Brain pericyte (primary cell): Measurements from ENCODE around the gene MTHFSD.

Experiments used
- DNase-seq: peaks from one replicate; pipeline ENCODE4 v3.0.0-alpha.2; 2012; ENCODE audit warnings: low read depth, low spot score

Gene MTHFSD

GRCh38 chr16:86490859-86491639 is 64.0 kb downstream of the MTHFSD start:
- no peak for DNase-seq

- DNase-seq, result no peak
Measured at GRCh38 chr16:86485746-86486145, 69.3 kb downstream of the MTHFSD start.

GRCh38 chr16:86484240-86484639 is 70.8 kb downstream of the MTHFSD start:
- no peak for DNase-seq

- no peak for DNase-seq
Measured at GRCh38 chr16:86481607-86482006, 73.4 kb downstream of the MTHFSD start.

GRCh38 chr16:86480444-86480843 is 74.6 kb downstream of the MTHFSD start:
- DNase-seq, result no peak
